Upper lobe of left lung (tissue), 6 donors: Measurements from ENCODE around the gene ATP6V0E1. TPM values are rescaled to one million over a fixed set of nuclear protein-coding genes. Genes with fewer than 3 reads are reported as not detected.

Experiments
- ATAC-seq, 2 donors: fragments of 200-7000 bp; cut with Tn5 transposase; one replicate each; pipeline ENCODE4 v1.9.1; 2022; ENCODE audit warnings: mild to moderate bottlenecking in 2 of 2, moderate library complexity in 2 of 2; ENCODE audit not compliant: low FRiP score in 2 of 2
- DNase-seq, 2 donors: peaks; one replicate each; pipeline ENCODE4 v3.0.0-alpha.2; 2019 to 2020
- H3K27ac ChIP-seq, 4 donors: fragments of 200-600 bp; sonication (generic); one replicate each; pipeline ENCODE4 v1.5.1; 2016 to 2019
- H3K27me3 ChIP-seq, 4 donors: fragments of 200-600 bp; sonication (generic); one replicate each; pipeline ENCODE4 v1.5.1; 2017 to 2019
- H3K36me3 ChIP-seq, 4 donors: fragments of 200-600 bp; sonication (generic); one replicate each; pipeline ENCODE4 v1.5.1; 2016 to 2019
- H3K4me1 ChIP-seq, 4 donors: fragments of 200-600 bp; sonication (generic); one replicate each; pipeline ENCODE4 v1.5.1; 2018 to 2019
- H3K4me3 ChIP-seq, 4 donors: fragments of 200-600 bp; sonication (generic); one replicate each; pipeline ENCODE4 v1.5.1; 2017 to 2019; ENCODE audit warnings: mild to moderate bottlenecking in 2 of 4, moderate library complexity in 1 of 4
- H3K9me3 ChIP-seq, 4 donors: fragments of 200-600 bp; sonication (generic); one replicate each; pipeline ENCODE4 v1.5.1; 2018 to 2019
- EP300 ChIP-seq, 4 donors: sonication (generic); formaldehyde crosslinking; IDR thresholded peaks; one replicate each; pipeline ENCODE4 v1.5.1; 2017; ENCODE audit warnings: antibody characterized with exemption in 4 of 4, control low read depth in 2 of 4
- POLR2A ChIP-seq, 4 donors: fragments of 450-650 bp; IDR thresholded peaks; one replicate each; pipeline ENCODE4 v1.5.1; 2016 to 2017; ENCODE audit warnings: antibody characterized with exemption in 4 of 4, mild to moderate bottlenecking in 2 of 4
- POLR2AphosphoS5 ChIP-seq, 2 donors: sonication (generic); formaldehyde crosslinking; IDR thresholded peaks; one replicate each; pipeline ENCODE4 v1.5.1; 2017; ENCODE audit warnings: antibody characterized with exemption in 2 of 2
- WGBS, 2 donors: methylation state at CpG; one replicate each; pipeline ENCODE4 v1.1.5; 2017 to 2018; 5-methylcytosine and 5-hydroxymethylcytosine counted together
- total RNA-seq, 6 donors: library from RNA; depleted of rRNA in 4 of 6; stranded (reverse); fragments of >200 nt in 4 of 6; gene quantifications; one replicate each; pipeline versions ENCODE4 v1.1.0 to v1.2.1, GENCODE V29; 2016 to 2021
- TF ChIP-seq, protein P1 (sequence below), 6 experiments: fragments of 450-650 bp in 4 of 6; fragments of 200-600 bp in 2 of 6; sonication (generic) in 2 of 6; IDR thresholded peaks; one replicate each; pipeline ENCODE4 v1.5.1; 2016 to 2019; ENCODE audit warnings: antibody characterized with exemption in 6 of 6
- donor health status: DM: no; HTN: no; CAD: no; lungs with moderate emphysema.
- donor health status: DM: no; HTN: yes; CAD: no; lungs with severe emphysema.

Gene ATP6V0E1
- total RNA-seq, 6 donors from 2014 or later, result 58.7 to 317 (median 198) TPM

DNA sequence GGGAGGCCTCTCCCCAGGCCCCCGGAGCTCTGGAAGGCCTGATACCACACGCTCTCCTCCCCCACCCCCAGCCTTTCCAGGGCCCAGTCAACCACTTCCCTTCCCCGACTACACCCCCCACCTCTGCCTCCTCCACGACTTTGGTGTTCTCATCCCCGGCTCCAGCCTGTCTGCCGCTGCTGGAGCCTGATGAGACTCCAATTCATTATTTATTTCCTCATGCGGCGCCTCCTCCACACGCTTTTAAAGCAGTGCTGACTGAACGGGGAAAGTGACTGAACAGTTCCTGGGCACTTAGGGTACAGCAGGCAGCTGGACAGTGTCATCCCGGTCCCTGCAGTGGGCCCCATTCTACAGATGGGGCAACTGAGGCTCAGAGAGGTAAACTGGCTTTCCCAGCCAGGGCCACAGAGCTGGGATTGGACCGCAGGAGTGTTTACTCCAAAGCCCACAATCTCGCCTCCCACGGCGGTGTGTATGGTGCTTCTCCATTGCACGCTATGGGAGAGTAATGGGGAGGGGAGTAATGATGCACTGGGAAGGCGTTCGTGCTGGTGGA is 40.2 kb upstream of the ATP6V0E1 start:
- Histone ChIP-seq H3K9me3 (no peaks in the 10 kb centered on the region), H3K36me3 (peaks cover 5 to 81% (median 43%) of the 10 kb centered on the region in 4 donors), H3K4me3 (no peak overlapping the region), H3K27ac (peak overlapping the region; percentile 7 to 71 (median 50)), H3K4me1 (peaks cover 0 to 22% (median 6%) of the 10 kb centered on the region in 4 donors), H3K27me3 (no peaks in the 10 kb centered on the region)
- DNase-seq (no peak), ATAC-seq (no peak)
- WGBS, 2 donors, result 55 to 69% methylated on average over 18 of the region's 18 CpGs
- no peak for TF ChIP-seq POLR2A (IDR thresholded peaks at IDR 0.05)
- TF ChIP-seq, protein P1, sequence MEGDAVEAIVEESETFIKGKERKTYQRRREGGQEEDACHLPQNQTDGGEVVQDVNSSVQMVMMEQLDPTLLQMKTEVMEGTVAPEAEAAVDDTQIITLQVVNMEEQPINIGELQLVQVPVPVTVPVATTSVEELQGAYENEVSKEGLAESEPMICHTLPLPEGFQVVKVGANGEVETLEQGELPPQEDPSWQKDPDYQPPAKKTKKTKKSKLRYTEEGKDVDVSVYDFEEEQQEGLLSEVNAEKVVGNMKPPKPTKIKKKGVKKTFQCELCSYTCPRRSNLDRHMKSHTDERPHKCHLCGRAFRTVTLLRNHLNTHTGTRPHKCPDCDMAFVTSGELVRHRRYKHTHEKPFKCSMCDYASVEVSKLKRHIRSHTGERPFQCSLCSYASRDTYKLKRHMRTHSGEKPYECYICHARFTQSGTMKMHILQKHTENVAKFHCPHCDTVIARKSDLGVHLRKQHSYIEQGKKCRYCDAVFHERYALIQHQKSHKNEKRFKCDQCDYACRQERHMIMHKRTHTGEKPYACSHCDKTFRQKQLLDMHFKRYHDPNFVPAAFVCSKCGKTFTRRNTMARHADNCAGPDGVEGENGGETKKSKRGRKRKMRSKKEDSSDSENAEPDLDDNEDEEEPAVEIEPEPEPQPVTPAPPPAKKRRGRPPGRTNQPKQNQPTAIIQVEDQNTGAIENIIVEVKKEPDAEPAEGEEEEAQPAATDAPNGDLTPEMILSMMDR (IDR thresholded peaks at IDR 0.05), result no peak
- TF ChIP-seq EP300 (IDR thresholded peaks at IDR 0.05), result no peak
- TF ChIP-seq POLR2AphosphoS5 (IDR thresholded peaks at IDR 0.05), result no peak

DNA sequence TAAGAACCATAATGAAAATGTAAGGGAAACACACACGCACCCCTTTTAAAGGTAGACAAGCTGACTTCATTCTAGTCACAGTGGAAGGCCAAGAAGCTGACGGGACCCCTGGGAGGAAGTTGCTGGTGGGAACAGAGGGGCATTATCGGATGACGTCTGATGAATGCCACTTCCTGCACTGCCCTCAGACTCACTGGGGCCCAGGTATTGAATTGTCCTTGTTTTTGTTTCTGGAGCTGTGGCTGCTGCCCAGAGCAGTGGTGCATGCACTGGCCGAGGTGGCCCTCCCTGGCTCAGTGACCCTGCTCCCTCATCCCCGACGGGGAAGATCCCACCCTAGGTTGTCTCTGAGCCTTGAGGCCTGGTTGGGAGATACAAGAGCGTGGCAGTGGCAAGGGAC is 39.7 kb upstream of the ATP6V0E1 start:
- H3K27me3 ChIP-seq, result no peaks in the 10 kb centered on the region
- H3K9me3 ChIP-seq, result no peaks in the 10 kb centered on the region
- ATAC-seq (no peak), DNase-seq (no peak)
- no peak overlapping the region for H3K4me3 ChIP-seq
- peaks cover 0 to 22% (median 6%) of the 10 kb centered on the region in 4 donors for H3K4me1 ChIP-seq
- H3K27ac ChIP-seq, result peak overlapping the region in 3 of 4 donors; percentile 41 to 71 (median 60)
- peaks cover 5 to 81% (median 44%) of the 10 kb centered on the region in 4 donors for H3K36me3 ChIP-seq
- TF ChIP-seq EP300 (IDR thresholded peaks at IDR 0.05) (no peak), POLR2AphosphoS5 (IDR thresholded peaks at IDR 0.05) (no peak), POLR2A (IDR thresholded peaks at IDR 0.05) (no peak)
- TF ChIP-seq, protein P1 (IDR thresholded peaks at IDR 0.05), result no peak
- WGBS, 2 donors, result 84 to 85% methylated on average over 7 to 8 of the region's 8 CpGs

DNA sequence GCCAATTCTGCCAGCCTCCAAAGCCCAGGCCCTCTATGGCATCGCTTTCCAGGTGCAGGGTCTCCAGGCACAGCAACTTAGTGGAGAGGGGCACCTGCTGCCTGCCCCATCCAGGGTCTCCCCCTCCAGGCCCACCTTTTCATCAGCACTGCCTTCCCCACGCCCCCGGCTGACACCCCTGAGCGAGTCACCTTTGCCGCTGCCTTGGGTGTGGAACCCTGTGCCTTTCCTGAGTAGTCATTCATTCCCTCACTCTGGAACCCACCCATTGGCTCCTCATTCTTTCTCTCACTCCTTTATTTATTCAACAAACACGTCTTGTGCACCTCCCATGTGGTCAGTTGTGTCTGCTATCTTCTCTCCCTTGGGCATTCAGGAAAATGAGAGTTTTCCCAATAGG is 38.8 kb upstream of the ATP6V0E1 start:
- Histone ChIP-seq H3K4me1 (peaks cover 0 to 22% (median 6%) of the 10 kb centered on the region in 4 donors), H3K27ac (peak overlapping the region in 2 of 4 donors; percentile 60 to 62), H3K36me3 (peaks cover 2 to 80% (median 38%) of the 10 kb centered on the region in 4 donors), H3K27me3 (no peaks in the 10 kb centered on the region), H3K9me3 (no peaks in the 10 kb centered on the region), H3K4me3 (no peak overlapping the region)
- DNase-seq (no peak), ATAC-seq (no peak)
- TF ChIP-seq POLR2A (IDR thresholded peaks at IDR 0.05), result no peak
- WGBS, 2 donors, result 86 to 93% methylated on average over 5 to 6 of the region's 6 CpGs

DNA sequence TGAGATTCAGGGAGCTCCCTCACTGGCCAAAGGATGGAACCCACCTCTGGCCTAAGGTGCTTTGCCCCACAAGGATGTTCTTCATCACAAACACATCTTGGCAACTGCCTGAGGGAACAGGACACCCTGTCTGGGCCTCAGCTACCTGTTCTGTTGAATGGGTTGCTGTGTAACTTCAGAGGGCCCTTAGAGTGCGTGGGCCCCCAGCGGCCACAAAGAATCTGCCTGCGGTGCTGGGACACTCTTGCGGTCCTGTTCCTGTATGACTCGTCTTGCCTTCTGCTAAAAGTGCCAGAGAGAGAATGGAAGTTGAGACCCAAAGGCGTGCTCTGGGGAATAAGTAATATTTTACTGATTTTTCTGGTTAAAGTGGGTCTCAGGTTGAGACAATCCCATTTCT is 38.4 kb upstream of the ATP6V0E1 start:
- TF ChIP-seq, protein P1 (IDR thresholded peaks at IDR 0.05), result no peak
- TF ChIP-seq POLR2AphosphoS5 (IDR thresholded peaks at IDR 0.05) (no peak), EP300 (IDR thresholded peaks at IDR 0.05) (no peak), POLR2A (IDR thresholded peaks at IDR 0.05) (no peak)
- ATAC-seq (no peak), DNase-seq (no peak)
- no peak overlapping the region for H3K4me3 ChIP-seq
- WGBS, 2 donors, result 94 to 96% methylated on average over 6 of the region's 6 CpGs
- no peaks in the 10 kb centered on the region for H3K27me3 ChIP-seq
- no peaks in the 10 kb centered on the region for H3K9me3 ChIP-seq
- H3K4me1 ChIP-seq, result peaks cover 0 to 22% (median 6%) of the 10 kb centered on the region in 4 donors
- peaks cover 2 to 83% (median 36%) of the 10 kb centered on the region in 4 donors for H3K36me3 ChIP-seq
- H3K27ac ChIP-seq, result peak overlapping the region in 2 of 4 donors; percentile 60 to 62

DNA sequence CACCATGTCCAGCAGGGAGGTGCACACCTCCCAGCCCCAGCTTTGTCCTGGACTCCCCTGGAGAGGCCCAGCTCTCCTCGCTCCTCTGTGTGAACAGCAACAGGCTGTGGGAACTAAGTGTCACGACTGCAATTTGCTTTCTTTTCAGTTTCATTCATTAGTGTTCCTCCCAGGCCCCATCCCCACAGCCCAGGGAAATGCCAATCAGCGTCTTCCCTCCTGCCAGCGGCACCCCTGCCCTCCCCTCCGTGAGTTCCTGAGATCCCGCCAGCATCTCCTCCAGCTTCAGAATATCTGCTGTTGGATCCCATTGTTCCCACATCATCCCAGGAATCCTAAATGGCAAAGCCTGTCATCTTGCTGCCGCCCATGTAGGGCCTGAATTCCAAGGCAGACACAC is 37.4 kb upstream of the ATP6V0E1 start:
- Histone ChIP-seq H3K27ac (no peak overlapping the region), H3K4me1 (peaks cover 0 to 16% (median 3%) of the 10 kb centered on the region in 4 donors), H3K4me3 (no peak overlapping the region), H3K9me3 (no peaks in the 10 kb centered on the region), H3K27me3 (no peaks in the 10 kb centered on the region), H3K36me3 (peaks cover 2 to 87% (median 43%) of the 10 kb centered on the region in 4 donors)
- WGBS, 2 donors, result 95 to 97% methylated on average over 7 of the region's 7 CpGs
- no peak for DNase-seq
- ATAC-seq, result no peak
- TF ChIP-seq, protein P1 (IDR thresholded peaks at IDR 0.05), result no peak
- no peak for TF ChIP-seq EP300 (IDR thresholded peaks at IDR 0.05)
- TF ChIP-seq POLR2A (IDR thresholded peaks at IDR 0.05), result no peak
- no peak for TF ChIP-seq POLR2AphosphoS5 (IDR thresholded peaks at IDR 0.05)
